Transverse colon (tissue), 4 donors: ENCODE measurements around the gene CPAMD8. TPM values are rescaled to one million over a fixed set of nuclear protein-coding genes. Genes with fewer than 3 reads are reported as not detected.

ENCODE experiments used
- DNase-seq: peaks from one replicate; pipeline ENCODE4 v3.0.0-alpha.2; 2019
- H3K27ac ChIP-seq, 4 donors: fragments of 200-600 bp; sonication (generic); 2 replicates each; pipeline ENCODE4 v1.5.1; 2016 to 2018; ENCODE audit warnings: inconsistent platforms in 4 of 4
- H3K27me3 ChIP-seq: fragments of 200-600 bp; sonication (generic); 2 replicates; pipeline ENCODE4 v1.5.1; 2017; ENCODE audit warnings: inconsistent platforms
- H3K36me3 ChIP-seq, 4 donors: fragments of 200-600 bp; sonication (generic); 2 replicates each; pipeline ENCODE4 v1.5.1; 2017 to 2019; ENCODE audit warnings: inconsistent platforms in 4 of 4
- H3K4me1 ChIP-seq, 4 donors: fragments of 200-600 bp; sonication (generic); 2 replicates each; pipeline ENCODE4 v1.5.1; 2017 to 2020; ENCODE audit warnings: inconsistent platforms in 4 of 4
- H3K4me3 ChIP-seq, 4 donors: fragments of 200-600 bp; sonication (generic); 1 replicate in 1 of 4; 2 replicates in 3 of 4; pipeline versions ENCODE4 v1.5.1 to v1.6.1; 2017 to 2019; ENCODE audit warnings: inconsistent platforms in 4 of 4
- H3K9me3 ChIP-seq, 2 donors: fragments of 200-600 bp; sonication (generic); 2 replicates each; pipeline ENCODE4 v1.5.1; 2017 to 2019; ENCODE audit warnings: inconsistent platforms in 2 of 2
- EP300 ChIP-seq: sonication (generic); formaldehyde crosslinking; IDR thresholded peaks from one replicate; pipeline ENCODE4 v1.6.1; 2017; ENCODE audit warnings: antibody characterized with exemption, low read depth
- POLR2A ChIP-seq: fragments of 450-650 bp; IDR thresholded peaks from one replicate; pipeline ENCODE4 v1.6.1; 2016; ENCODE audit warnings: antibody characterized with exemption, mild to moderate bottlenecking, moderate library complexity
- POLR2AphosphoS5 ChIP-seq, 3 donors: sonication (generic); formaldehyde crosslinking; IDR thresholded peaks; one replicate each; pipeline ENCODE4 v1.6.1; 2016; ENCODE audit warnings: antibody characterized with exemption in 3 of 3
- WGBS, 2 donors: methylation state at CpG; one replicate each; pipeline ENCODE4 v1.1.5; 2018; ENCODE audit warnings: low coverage in 1 of 2; 5-methylcytosine and 5-hydroxymethylcytosine counted together
- in situ Hi-C, 4 donors: fragments of 200-750 bp; cut with MboI; loops; one replicate each; pipeline versions ENCODE4 v1.15.0 to v1.15.1; 2017; ENCODE audit warnings: low sequenced_read_pairs in 3 of 4, low pct_ligation_motif_present in 1 of 4, low pct_unique_long_range_greater_than_20kb in 1 of 4
- intact Hi-C: fragments of 100-400 bp; cut with DNase I; formaldehyde crosslinking; loops from one replicate; pipeline ENCODE4 v1.15.1; 2023; ENCODE audit warnings: low total_unique reads
- total RNA-seq, 4 donors: library from RNA; depleted of rRNA; stranded (reverse); fragments of >200 nt; gene quantifications; one replicate each; pipeline ENCODE4 v1.1.0, GENCODE V29; 2016
- TF ChIP-seq, protein P1 (sequence below), 5 experiments: fragments of 200-600 bp in 3 of 5; fragments of 450-650 bp in 2 of 5; sonication (generic) in 3 of 5; IDR thresholded peaks; 1 replicate in 2 of 5; 2 replicates in 3 of 5; pipeline ENCODE4 v1.5.1; 2016 to 2017; ENCODE audit warnings: antibody characterized with exemption in 5 of 5, inconsistent platforms in 3 of 5, mild to moderate bottlenecking in 2 of 5, moderate library complexity in 1 of 5

Gene CPAMD8
- total RNA-seq, 4 donors from 2014 or later: 1.4 to 20.9 (median 7.7) TPM

DNA sequence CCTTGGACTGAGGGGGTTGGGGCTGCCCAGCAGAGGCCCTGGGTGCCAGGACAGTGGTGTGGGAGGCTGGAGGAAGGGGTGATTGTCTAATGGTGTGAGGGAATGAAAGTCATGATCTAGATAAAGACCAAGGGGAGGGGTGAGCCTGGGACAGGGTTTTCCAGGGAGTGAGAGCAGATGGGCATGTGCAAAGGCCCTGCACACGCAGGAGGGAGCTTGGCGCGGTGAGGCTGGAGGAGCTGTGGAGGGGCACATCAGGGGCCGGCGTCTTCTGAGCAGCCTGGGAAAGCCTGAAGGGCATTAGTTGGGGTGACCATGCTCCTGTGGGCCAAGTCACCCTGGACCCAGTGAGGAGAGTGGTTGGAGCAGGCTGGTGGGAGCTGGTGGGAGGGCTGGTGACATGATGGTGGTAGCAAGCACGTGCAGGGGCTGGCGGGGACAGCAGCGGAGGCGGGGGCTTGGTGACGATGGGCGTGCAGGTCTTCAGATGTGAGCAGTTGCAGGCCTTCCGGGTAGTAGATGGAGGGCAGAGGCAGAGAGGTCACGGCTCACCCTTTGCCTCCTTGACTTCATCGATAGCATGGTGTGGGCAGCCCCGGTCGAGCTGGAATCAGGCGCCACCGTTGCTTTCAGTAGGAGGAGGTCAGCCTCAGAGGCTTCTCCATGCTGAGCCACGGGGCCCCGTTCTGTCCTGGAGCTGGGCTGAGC lies 158.0 kb downstream of the CPAMD8 start:
- peaks cover 0 to 10% (median 0%) of the 10 kb centered on the region in 4 donors for H3K4me1 ChIP-seq
- no peak for DNase-seq
- TF ChIP-seq POLR2A (no peak), EP300 (no peak), POLR2AphosphoS5 (IDR thresholded peaks at IDR 0.05) (no peak)
- TF ChIP-seq, protein P1, sequence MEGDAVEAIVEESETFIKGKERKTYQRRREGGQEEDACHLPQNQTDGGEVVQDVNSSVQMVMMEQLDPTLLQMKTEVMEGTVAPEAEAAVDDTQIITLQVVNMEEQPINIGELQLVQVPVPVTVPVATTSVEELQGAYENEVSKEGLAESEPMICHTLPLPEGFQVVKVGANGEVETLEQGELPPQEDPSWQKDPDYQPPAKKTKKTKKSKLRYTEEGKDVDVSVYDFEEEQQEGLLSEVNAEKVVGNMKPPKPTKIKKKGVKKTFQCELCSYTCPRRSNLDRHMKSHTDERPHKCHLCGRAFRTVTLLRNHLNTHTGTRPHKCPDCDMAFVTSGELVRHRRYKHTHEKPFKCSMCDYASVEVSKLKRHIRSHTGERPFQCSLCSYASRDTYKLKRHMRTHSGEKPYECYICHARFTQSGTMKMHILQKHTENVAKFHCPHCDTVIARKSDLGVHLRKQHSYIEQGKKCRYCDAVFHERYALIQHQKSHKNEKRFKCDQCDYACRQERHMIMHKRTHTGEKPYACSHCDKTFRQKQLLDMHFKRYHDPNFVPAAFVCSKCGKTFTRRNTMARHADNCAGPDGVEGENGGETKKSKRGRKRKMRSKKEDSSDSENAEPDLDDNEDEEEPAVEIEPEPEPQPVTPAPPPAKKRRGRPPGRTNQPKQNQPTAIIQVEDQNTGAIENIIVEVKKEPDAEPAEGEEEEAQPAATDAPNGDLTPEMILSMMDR (IDR thresholded peaks at IDR 0.05): no peak
- H3K36me3 ChIP-seq: peaks cover 0 to 43% (median 21%) of the 10 kb centered on the region in 4 donors
- no peaks in the 10 kb centered on the region for H3K27me3 ChIP-seq
- 94% methylated on average over 16 of the region's 20 CpGs; no CpG with 5 or more reads in 1 of the 2 donors for WGBS, 2 donors
- in situ Hi-C loops (no loop called here), intact Hi-C loops (no loop called here)
- H3K27ac ChIP-seq: no peak overlapping the region
- H3K4me3 ChIP-seq: no peak overlapping the region
- H3K9me3 ChIP-seq: no peaks in the 10 kb centered on the region

DNA sequence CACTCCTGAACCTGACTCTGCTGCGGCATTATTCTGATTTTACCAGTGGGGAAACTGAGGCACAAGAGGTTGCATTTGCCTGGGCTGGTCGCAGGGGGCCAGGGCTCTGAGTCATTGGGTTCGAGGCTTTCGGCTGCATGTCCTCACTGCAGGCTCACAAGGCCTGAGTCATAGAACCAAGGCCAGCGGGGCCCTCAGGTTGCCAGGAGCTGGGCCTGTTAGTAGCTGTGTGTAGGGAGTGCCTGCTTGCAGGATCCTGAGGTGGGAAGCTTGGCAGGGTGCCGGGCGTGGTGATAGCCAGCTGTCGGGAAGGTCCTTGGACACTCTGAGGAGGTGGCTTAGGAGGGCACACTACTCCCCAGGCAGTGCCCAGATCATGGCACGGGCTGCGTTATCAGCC lies 159.4 kb downstream of the CPAMD8 start:
- TF ChIP-seq POLR2A: no peak
- no peak for TF ChIP-seq POLR2AphosphoS5 (IDR thresholded peaks at IDR 0.05)
- TF ChIP-seq, protein P1 (IDR thresholded peaks at IDR 0.05): no peak
- TF ChIP-seq EP300: no peak
- no peak overlapping the region for H3K4me3 ChIP-seq
- no peak overlapping the region for H3K27ac ChIP-seq
- whole genome bisulfite sequencing, 2 donors: 98% methylated on average over 7 of the region's 10 CpGs; no CpG with 5 or more reads in 1 of the 2 donors
- H3K36me3 ChIP-seq: peaks cover 0 to 46% (median 21%) of the 10 kb centered on the region in 4 donors
- H3K4me1 ChIP-seq: peaks cover 0 to 9% (median 0%) of the 10 kb centered on the region in 4 donors
- H3K27me3 ChIP-seq: no peaks in the 10 kb centered on the region
- no peak for DNase-seq
- intact Hi-C loops: no loop called here
- H3K9me3 ChIP-seq: no peaks in the 10 kb centered on the region
- in situ Hi-C loops: no loop called here

DNA sequence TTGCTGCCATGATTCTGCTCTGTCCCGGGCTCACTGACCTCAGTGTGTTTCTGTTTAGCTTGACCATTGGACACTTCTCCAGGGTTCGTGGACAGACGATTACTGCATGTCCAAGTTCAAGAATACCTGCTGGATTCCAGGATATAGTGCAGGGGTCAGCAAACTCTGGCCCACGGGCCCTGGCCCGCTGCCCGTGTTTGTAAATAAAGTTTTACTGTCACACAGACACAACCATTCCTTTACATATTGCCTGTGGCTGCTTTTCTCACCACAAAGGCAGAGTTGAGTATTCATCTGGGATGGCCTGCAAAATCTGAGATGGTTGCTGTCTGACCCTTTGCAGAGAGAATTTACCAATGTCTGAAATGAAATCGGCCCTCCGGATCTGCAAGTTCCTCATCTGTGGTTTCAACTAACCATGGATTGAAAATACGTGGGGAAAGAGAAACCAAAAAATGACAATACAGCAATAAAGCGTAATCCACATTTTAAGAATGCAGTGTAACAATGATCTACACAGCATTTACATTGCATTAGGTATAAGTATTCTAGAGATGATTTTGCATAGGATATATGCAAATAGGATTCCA lies 163.7 kb downstream of the CPAMD8 start:
- intact Hi-C loops (no loop called here), in situ Hi-C loops (no loop called here)
- H3K27ac ChIP-seq: no peak overlapping the region
- H3K4me3 ChIP-seq: no peak overlapping the region
- WGBS, 2 donors: 73 to 76% methylated on average over 3 to 10 of the region's 10 CpGs
- no peaks in the 10 kb centered on the region for H3K27me3 ChIP-seq
- DNase-seq: no peak
- no peaks in the 10 kb centered on the region for H3K9me3 ChIP-seq
- no peak for TF ChIP-seq POLR2AphosphoS5 (IDR thresholded peaks at IDR 0.05)
- H3K36me3 ChIP-seq: peaks cover 0 to 37% (median 17%) of the 10 kb centered on the region in 4 donors
- no peaks in the 10 kb centered on the region for H3K4me1 ChIP-seq

DNA sequence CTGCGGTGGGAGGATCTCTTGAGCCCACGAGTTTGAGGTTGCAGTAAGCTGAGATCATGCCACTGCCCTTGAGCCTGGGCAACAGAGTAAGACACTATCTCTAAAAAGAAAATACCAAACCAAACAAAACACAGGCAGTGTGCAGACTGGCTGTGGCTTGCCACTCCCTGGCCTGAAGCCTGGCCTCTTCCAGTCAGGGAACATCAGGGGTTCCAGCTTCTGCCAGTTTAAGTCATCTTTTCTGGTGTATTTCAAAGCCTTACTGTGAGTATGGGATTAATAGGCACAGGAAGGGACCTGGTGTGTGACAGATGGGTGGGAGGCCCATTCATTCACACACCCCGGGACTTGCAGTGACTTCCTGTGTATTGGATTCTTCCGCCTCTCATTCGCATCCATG lies 164.8 kb downstream of the CPAMD8 start:
- Histone ChIP-seq H3K36me3 (peaks cover 0 to 32% (median 12%) of the 10 kb centered on the region in 4 donors), H3K9me3 (no peaks in the 10 kb centered on the region), H3K27ac (no peak overlapping the region), H3K4me3 (no peak overlapping the region), H3K4me1 (no peaks in the 10 kb centered on the region), H3K27me3 (no peaks in the 10 kb centered on the region)
- no peak for DNase-seq
- intact Hi-C loops (no loop called here), in situ Hi-C loops (no loop called here)
- WGBS, 2 donors: 93 to 94% methylated on average over 3 to 5 of the region's 5 CpGs
- TF ChIP-seq, protein P1 (IDR thresholded peaks at IDR 0.05): no peak
- TF ChIP-seq POLR2AphosphoS5 (IDR thresholded peaks at IDR 0.05) (no peak), EP300 (no peak), POLR2A (no peak)
